LNCaP clone FGC (cell line): Measurements from ENCODE around the gene RAB10.

ENCODE experiments used
- DNase-seq: peaks from one replicate; pipeline ENCODE4 v3.0.0-alpha.2; 2011; ENCODE audit warnings: low read depth
- H3K4me3 ChIP-seq: 2 replicates; pipeline ENCODE4 v1.5.1; 2011; ENCODE audit warnings: mild to moderate bottlenecking, low read depth, low read length, control low read depth
- TF ChIP-seq, protein P1 (sequence below): IDR thresholded peaks from 2 replicates; pipeline ENCODE4 v1.5.1; 2012; ENCODE audit warnings: mild to moderate bottlenecking; ENCODE audit not compliant: control insufficient read depth, insufficient read depth; ENCODE audit errors: extremely low read depth

The RAB10 gene

DNA sequence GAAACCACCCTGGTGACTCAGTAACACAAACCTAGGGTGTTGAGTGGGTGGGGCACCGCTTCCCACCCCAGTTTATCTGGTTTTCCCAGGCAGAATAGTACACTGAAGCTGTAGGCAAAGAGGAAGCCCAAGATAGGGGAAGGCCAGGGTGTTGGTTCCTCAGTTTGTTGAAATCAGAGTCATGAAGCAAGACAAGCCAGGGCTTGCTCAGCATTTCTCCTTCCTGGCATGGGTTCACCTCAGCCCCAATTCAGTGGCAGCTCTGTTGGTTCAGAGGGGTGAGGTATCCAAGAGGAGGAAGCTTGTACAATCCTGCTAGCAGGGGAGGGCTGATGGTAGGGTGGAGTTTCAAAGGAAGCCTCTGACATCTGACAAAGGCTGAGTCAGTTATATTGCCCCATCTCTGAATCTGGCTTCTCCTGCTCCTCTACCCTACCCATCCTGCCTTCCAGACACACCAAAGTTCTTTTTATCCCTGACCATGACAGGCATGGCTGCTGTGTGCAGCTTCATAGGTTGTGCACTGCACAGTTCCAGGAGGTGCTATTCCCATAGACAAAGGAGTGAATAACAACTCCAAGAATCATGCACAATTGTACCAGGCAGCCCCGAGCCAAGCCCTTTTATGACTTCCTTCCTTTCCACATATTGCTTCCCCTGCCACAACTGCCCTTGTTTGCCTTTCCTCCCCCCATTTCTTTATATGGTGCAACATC lies 24.9 kb upstream of the RAB10 start:
- TF ChIP-seq, protein P1, sequence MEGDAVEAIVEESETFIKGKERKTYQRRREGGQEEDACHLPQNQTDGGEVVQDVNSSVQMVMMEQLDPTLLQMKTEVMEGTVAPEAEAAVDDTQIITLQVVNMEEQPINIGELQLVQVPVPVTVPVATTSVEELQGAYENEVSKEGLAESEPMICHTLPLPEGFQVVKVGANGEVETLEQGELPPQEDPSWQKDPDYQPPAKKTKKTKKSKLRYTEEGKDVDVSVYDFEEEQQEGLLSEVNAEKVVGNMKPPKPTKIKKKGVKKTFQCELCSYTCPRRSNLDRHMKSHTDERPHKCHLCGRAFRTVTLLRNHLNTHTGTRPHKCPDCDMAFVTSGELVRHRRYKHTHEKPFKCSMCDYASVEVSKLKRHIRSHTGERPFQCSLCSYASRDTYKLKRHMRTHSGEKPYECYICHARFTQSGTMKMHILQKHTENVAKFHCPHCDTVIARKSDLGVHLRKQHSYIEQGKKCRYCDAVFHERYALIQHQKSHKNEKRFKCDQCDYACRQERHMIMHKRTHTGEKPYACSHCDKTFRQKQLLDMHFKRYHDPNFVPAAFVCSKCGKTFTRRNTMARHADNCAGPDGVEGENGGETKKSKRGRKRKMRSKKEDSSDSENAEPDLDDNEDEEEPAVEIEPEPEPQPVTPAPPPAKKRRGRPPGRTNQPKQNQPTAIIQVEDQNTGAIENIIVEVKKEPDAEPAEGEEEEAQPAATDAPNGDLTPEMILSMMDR: no peak
- H3K4me3 ChIP-seq: no peak overlapping the region

DNA sequence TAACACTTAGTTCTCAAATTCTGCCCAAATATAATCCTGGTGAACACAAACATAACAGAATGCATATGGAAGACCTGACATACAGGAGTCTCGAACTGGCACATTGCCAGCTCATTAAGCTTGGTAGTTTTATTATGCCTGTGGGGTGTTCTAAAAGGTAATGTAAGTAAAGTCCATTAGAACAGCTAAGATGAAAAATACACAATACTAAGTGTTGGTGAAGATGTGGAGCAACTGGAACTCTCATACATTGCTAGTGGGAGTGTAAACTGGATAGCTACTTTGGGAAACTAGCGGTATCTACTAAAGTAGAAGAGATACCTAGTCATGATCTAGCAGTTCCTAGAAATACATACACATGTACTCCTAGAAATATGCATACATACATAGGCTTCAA lies 24.3 kb upstream of the RAB10 start:
- TF ChIP-seq, protein P1: no peak
- DNase-seq: no peak
- H3K4me3 ChIP-seq: no peak overlapping the region

More for the DNA sequence above, 24.9 kb upstream of the RAB10 start:
- DNase-seq: no peak

DNA sequence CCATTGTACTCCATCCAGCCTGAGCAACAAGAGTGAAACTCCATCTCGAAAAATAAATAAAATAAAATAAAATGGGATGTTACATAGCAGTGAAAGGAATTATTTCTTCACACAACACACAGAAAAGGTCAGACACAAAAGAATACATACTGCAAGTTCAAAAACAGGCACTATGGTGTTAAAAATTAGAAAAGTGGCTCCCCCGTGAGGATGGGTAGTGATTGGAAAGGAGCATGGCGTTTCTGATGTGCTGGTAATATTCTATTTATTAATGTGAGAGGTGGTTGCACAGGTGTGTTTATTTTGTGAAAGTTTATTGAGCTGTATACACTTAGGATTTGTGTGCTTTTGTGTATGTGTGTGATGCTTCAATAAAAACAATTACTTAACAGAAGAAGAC lies 22.9 kb upstream of the RAB10 start:
- TF ChIP-seq, protein P1: peak; percentile 51
- DNase-seq: peak; percentile 80

DNA sequence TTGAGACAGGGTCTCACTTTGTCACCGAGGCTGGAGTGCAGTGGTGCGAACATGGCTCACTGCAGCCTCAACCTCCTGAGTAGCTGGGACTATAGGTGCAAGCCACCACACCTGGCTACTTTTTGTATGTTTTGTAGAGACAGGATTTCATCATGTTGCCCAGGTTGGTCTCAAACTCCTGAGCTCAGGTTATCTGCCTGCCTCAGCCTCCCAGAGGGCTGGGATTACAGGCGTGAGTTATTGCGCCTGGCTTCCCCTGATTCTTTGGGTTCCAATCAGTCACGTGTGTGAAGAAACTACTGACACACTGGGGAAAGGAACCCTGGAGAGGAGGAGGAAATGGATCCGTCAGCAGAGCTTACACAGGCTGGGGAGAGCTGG lies 22.3 kb upstream of the RAB10 start:
- DNase-seq: no peak
- H3K4me3 ChIP-seq: peak overlapping the region; percentile 17; the same call in 1 of the 2 replicates
- TF ChIP-seq, protein P1: no peak

More for the DNA sequence above, 22.9 kb upstream of the RAB10 start:
- H3K4me3 ChIP-seq: no peak overlapping the region

DNA sequence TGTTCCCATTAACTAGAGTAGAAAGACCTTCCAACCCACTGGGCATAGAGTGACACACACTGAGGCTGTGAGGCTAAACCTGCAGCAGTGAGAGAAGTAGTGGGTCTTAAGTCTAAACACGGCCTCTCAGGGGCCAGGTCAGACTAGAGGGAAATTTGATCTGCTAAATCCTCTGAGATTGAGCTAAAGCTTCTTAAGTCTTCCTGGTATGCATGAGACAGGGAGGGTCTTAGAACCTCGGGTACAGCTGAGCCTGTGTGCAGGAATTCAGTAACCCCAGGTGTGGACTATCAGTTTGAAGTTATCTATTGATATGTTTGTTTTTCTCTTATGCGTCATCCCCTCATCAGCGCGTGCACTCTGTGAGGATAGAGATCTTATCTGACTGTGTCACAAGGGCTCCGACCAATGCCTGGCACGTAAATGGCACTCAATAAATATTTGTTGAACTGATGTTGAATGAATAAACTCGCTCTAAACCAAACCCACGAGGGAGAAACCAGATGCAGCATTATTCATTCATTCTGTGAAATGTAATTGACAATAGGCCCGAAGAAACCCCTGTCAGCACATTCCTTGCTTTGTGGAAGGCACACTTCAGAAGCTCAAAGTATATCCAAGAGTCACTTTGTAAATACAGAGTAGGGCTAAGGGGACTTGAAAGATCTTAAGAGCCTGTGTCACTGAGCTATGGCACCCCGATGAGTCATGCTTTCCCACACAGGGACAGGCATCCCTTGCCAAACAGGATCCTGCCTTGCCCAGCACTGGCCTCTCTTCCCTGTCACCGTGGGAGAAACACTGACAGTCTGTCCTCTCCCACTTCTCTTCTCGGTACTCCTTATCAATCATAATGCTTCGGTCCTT lies 21.7 kb upstream of the RAB10 start:
- TF ChIP-seq, protein P1: no peak
- peak overlapping the region; percentile 17 for H3K4me3 ChIP-seq
- DNase-seq: peak; percentile 99

DNA sequence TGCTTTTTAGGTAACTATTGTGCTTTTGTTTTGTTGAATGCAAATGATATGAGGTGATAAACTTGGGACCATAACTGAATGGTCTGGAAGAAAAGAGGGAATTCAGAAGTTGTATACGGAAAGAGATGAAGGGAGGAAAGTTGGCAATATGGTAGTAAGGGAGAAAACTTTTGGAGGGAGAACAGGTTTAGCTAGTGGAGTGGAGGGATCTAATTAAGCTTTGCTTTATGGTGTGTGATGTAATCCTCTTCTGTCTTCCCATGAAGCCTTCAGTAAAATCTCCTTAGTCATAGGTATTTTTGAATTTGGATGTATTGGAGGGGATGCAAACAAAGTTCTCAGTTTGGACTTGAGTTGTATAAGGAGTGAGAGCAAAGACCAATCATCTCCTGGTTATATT lies 20.2 kb upstream of the RAB10 start:
- no peak overlapping the region for H3K4me3 ChIP-seq
- TF ChIP-seq, protein P1: no peak
- DNase-seq: no peak
